Measurements from ENCODE around the gene LIPA. TPM values are rescaled to one million over a fixed set of nuclear protein-coding genes. Genes with fewer than 3 reads are reported as not detected.

The LIPA gene
- total and polyA plus RNA-seq, 4 donors: 35.3 to 176 (median 75.9) TPM

- TF ChIP-seq, protein P1, sequence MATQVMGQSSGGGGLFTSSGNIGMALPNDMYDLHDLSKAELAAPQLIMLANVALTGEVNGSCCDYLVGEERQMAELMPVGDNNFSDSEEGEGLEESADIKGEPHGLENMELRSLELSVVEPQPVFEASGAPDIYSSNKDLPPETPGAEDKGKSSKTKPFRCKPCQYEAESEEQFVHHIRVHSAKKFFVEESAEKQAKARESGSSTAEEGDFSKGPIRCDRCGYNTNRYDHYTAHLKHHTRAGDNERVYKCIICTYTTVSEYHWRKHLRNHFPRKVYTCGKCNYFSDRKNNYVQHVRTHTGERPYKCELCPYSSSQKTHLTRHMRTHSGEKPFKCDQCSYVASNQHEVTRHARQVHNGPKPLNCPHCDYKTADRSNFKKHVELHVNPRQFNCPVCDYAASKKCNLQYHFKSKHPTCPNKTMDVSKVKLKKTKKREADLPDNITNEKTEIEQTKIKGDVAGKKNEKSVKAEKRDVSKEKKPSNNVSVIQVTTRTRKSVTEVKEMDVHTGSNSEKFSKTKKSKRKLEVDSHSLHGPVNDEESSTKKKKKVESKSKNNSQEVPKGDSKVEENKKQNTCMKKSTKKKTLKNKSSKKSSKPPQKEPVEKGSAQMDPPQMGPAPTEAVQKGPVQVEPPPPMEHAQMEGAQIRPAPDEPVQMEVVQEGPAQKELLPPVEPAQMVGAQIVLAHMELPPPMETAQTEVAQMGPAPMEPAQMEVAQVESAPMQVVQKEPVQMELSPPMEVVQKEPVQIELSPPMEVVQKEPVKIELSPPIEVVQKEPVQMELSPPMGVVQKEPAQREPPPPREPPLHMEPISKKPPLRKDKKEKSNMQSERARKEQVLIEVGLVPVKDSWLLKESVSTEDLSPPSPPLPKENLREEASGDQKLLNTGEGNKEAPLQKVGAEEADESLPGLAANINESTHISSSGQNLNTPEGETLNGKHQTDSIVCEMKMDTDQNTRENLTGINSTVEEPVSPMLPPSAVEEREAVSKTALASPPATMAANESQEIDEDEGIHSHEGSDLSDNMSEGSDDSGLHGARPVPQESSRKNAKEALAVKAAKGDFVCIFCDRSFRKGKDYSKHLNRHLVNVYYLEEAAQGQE (IDR thresholded peaks at IDR 0.05): no peak
- TF ChIP-seq HNF4G (IDR thresholded peaks at IDR 0.05): no peak
- TF ChIP-seq FOXA2 (IDR thresholded peaks at IDR 0.05): no peak
- no peak for TF ChIP-seq NR2F2 (IDR thresholded peaks at IDR 0.05)
- peak; percentile 40 for TF ChIP-seq MAX (IDR thresholded peaks at IDR 0.05)
- peak in 1 of 2 donors; percentile 49 for TF ChIP-seq HNF4A (conservative IDR thresholded peaks at IDR 0.05)
Observed at GRCh38 chr10:89296220-89296648, 44.7 kb upstream of the LIPA start (continued).

GRCh38 chr10:89295597-89295996 lies 44.0 kb upstream of the LIPA start:
- Histone ChIP-seq H3K27ac (ENCODE audit: low read depth in 1 of 2, low read length in 2 of 2) (peak overlapping the region; percentile 72 to 87), H3K9me3 (ENCODE audit: control insufficient read depth in 4 of 4, low read length in 3 of 4) (no peaks in the 10 kb centered on the region), H3K4me3 (ENCODE audit: low read depth in 1 of 3, low read length in 3 of 3) (no peak overlapping the region), H3K9ac (ENCODE audit: low read depth in 1 of 2, low read length in 2 of 2) (peak overlapping the region in 1 of 2 donors; percentile 55), H3K36me3 (ENCODE audit: control insufficient read depth in 4 of 4, insufficient read depth in 3 of 4, low read depth in 1 of 4, low read length in 3 of 4) (no peaks in the 10 kb centered on the region), H3K4me1 (ENCODE audit: control insufficient read depth in 4 of 4, insufficient read depth in 4 of 4, low read length in 3 of 4) (peaks cover 3 to 14% (median 7%) of the 10 kb centered on the region in 4 donors), H3K27me3 (ENCODE audit: control insufficient read depth in 4 of 4, insufficient read depth in 4 of 4, low read length in 3 of 4) (no peaks in the 10 kb centered on the region)
- WGBS: 10% methylated on average over 1 of the region's 1 CpG
- TF ChIP-seq RAD21 (IDR thresholded peaks at IDR 0.05) (no peak), HNF4A (conservative IDR thresholded peaks at IDR 0.05) (no peak), FOXA1 (IDR thresholded peaks at IDR 0.05) (no peak), FOXA2 (IDR thresholded peaks at IDR 0.05) (no peak), MAX (IDR thresholded peaks at IDR 0.05) (no peak), JUND (IDR thresholded peaks at IDR 0.05) (no peak), EGR1 (IDR thresholded peaks at IDR 0.05; ENCODE audit: low read depth in 2 of 2) (no peak), NR2F2 (IDR thresholded peaks at IDR 0.05) (no peak), SP1 (IDR thresholded peaks at IDR 0.05) (no peak), RXRA (IDR thresholded peaks at IDR 0.05) (no peak), ATF3 (IDR thresholded peaks at IDR 0.05) (no peak), TAF1 (conservative IDR thresholded peaks at IDR 0.05) (no peak), YY1 (IDR thresholded peaks at IDR 0.05) (no peak), GABPA (IDR thresholded peaks at IDR 0.05 in 1 of 2, conservative IDR thresholded peaks at IDR 0.05 in 1 of 2) (no peak), HNF4G (IDR thresholded peaks at IDR 0.05) (no peak), CTCF (IDR thresholded peaks at IDR 0.05; ENCODE audit: low read depth, low read length, missing input control) (no peak)
- TF ChIP-seq, protein P1 (IDR thresholded peaks at IDR 0.05): no peak
- TF ChIP-seq, protein P2, sequence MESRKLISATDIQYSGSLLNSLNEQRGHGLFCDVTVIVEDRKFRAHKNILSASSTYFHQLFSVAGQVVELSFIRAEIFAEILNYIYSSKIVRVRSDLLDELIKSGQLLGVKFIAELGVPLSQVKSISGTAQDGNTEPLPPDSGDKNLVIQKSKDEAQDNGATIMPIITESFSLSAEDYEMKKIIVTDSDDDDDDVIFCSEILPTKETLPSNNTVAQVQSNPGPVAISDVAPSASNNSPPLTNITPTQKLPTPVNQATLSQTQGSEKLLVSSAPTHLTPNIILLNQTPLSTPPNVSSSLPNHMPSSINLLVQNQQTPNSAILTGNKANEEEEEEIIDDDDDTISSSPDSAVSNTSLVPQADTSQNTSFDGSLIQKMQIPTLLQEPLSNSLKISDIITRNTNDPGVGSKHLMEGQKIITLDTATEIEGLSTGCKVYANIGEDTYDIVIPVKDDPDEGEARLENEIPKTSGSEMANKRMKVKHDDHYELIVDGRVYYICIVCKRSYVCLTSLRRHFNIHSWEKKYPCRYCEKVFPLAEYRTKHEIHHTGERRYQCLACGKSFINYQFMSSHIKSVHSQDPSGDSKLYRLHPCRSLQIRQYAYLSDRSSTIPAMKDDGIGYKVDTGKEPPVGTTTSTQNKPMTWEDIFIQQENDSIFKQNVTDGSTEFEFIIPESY (IDR thresholded peaks at IDR 0.05): no peak
- DNase-seq (ENCODE audit: low spot score): no peak
